Measurements from ENCODE around the gene NPIPB4. TPM values are rescaled to one million over a fixed set of nuclear protein-coding genes. Genes with fewer than 3 reads are reported as not detected.

The NPIPB4 gene
- total RNA-seq, 1 experiment from 2014 or later: 4.2 TPM

Other genes starting within 250 kb of the NPIPB4 start
- not detected in 2 replicates for gene IGSF6, start 205.1 kb downstream of the NPIPB4 start, total RNA-seq (2014; rRNA removed; shearing (Covaris generic))
- gene OTOA, start 193.8 kb downstream of the NPIPB4 start, total RNA-seq (2014; rRNA removed; shearing (Covaris generic)): not detected in 2 replicates
- gene UQCRC2, start 95.6 kb upstream of the NPIPB4 start, total RNA-seq (2014; rRNA removed; shearing (Covaris generic)): 98.1 and 127 TPM in 2 replicates
- not detected in 2 replicates for gene PDZD9, start 143.4 kb upstream of the NPIPB4 start, total RNA-seq (2014; rRNA removed; shearing (Covaris generic))
- gene MOSMO, start 150.4 kb upstream of the NPIPB4 start, total RNA-seq (2014; rRNA removed; shearing (Covaris generic)): 5.8 and 11.1 TPM in 2 replicates
- gene VWA3A, start 234.8 kb upstream of the NPIPB4 start, total RNA-seq (2014; rRNA removed; shearing (Covaris generic)): not detected in 2 replicates

Data from Daoy (cell line).